T-helper 17 cell (primary cell): ENCODE data around the gene TAX1BP3. TPM values are rescaled to one million over a fixed set of nuclear protein-coding genes. Genes with fewer than 3 reads are reported as not detected.

ENCODE experiments used
- ATAC-seq: fragments of 150-1000 bp; cut with Tn5 transposase; 2 replicates; pipeline ENCODE4 v1.10.0; 2021; ENCODE audit warnings: mild to moderate bottlenecking, moderate library complexity
- DNase-seq, 3 donors: peaks; one replicate each; pipeline versions ENCODE4 v3.0.0 to v3.0.0-alpha.2; 2020 to 2021
- H3K9me3 ChIP-seq: one replicate; pipeline ENCODE4 v1.7.0; 2013; ENCODE audit warnings: low read length, mild to moderate bottlenecking; ENCODE audit not compliant: control insufficient read depth, poor library complexity, severe bottlenecking
- H3K27ac Mint-ChIP-seq: one replicate; pipeline ENCODE4 v1.8.0; 2022; ENCODE audit warnings: mild to moderate bottlenecking, moderate library complexity, mixed read lengths
- H3K27me3 Mint-ChIP-seq: one replicate; pipeline ENCODE4 v1.8.0; 2022; ENCODE audit warnings: mixed read lengths
- H3K36me3 Mint-ChIP-seq: one replicate; pipeline ENCODE4 v1.8.0; 2022; ENCODE audit warnings: low read depth, mixed read lengths
- H3K4me1 Mint-ChIP-seq: one replicate; pipeline ENCODE4 v1.8.0; 2022; ENCODE audit warnings: mild to moderate bottlenecking, mixed read lengths
- H3K4me3 Mint-ChIP-seq: one replicate; pipeline ENCODE4 v1.8.0; 2022; ENCODE audit warnings: mild to moderate bottlenecking, moderate library complexity, mixed read lengths
- total RNA-seq, 4 donors: library from RNA in 2 of 4; stranded (reverse) in 2 of 4; gene quantifications; one replicate each; pipeline ENCODE4 v1.2.3 and lab custom pipeline; 2022 to 2026

TAX1BP3 gene
- total RNA-seq, 2 donors from 2014 or later: 9.1 to 32.9 TPM

GRCh38 chr17:3695129-3695722, 26.8 kb upstream of the TAX1BP3 start:
- Mint-ChIP-seq H3K36me3 (no peaks in the 10 kb centered on the region), H3K4me1 (peaks cover 12% of the 10 kb centered on the region), H3K4me3 (peak overlapping the region; percentile 91), H3K27ac (peak overlapping the region; percentile 43), H3K27me3 (no peaks in the 10 kb centered on the region)
- ATAC-seq (peak; percentile 22), DNase-seq (no peak)
- no peaks in the 10 kb centered on the region for H3K9me3 ChIP-seq

- H3K4me3 Mint-ChIP-seq: peak overlapping the region; percentile 33
- no peaks in the 10 kb centered on the region for H3K27me3 Mint-ChIP-seq
- peak overlapping the region; percentile 43 for H3K27ac Mint-ChIP-seq
- H3K9me3 ChIP-seq: no peaks in the 10 kb centered on the region
- peak; percentile 43 for ATAC-seq
- no peak for DNase-seq
- H3K4me1 Mint-ChIP-seq: peaks cover 12% of the 10 kb centered on the region
- no peaks in the 10 kb centered on the region for H3K36me3 Mint-ChIP-seq
Measured at GRCh38 chr17:3693829-3694231, 25.5 kb upstream of the TAX1BP3 start.

GRCh38 chr17:3693141-3693540, 24.8 kb upstream of the TAX1BP3 start:
- H3K4me1 Mint-ChIP-seq: peaks cover 12% of the 10 kb centered on the region
- ATAC-seq: no peak
- no peaks in the 10 kb centered on the region for H3K9me3 ChIP-seq
- H3K27ac Mint-ChIP-seq: peak overlapping the region; percentile 8
- no peak overlapping the region for H3K4me3 Mint-ChIP-seq
- H3K36me3 Mint-ChIP-seq: no peaks in the 10 kb centered on the region
- no peaks in the 10 kb centered on the region for H3K27me3 Mint-ChIP-seq
- no peak for DNase-seq

- Mint-ChIP-seq H3K36me3 (no peaks in the 10 kb centered on the region), H3K27me3 (no peaks in the 10 kb centered on the region), H3K27ac (no peak overlapping the region), H3K4me3 (peak overlapping the region; percentile 43), H3K4me1 (peaks cover 12% of the 10 kb centered on the region)
- no peaks in the 10 kb centered on the region for H3K9me3 ChIP-seq
- no peak for DNase-seq
- ATAC-seq: no peak
Measured at GRCh38 chr17:3692346-3692745, 24.0 kb upstream of the TAX1BP3 start.

GRCh38 chr17:3691617-3692067, 23.3 kb upstream of the TAX1BP3 start:
- Mint-ChIP-seq H3K4me1 (peaks cover 12% of the 10 kb centered on the region), H3K27ac (no peak overlapping the region), H3K27me3 (no peaks in the 10 kb centered on the region), H3K36me3 (no peaks in the 10 kb centered on the region), H3K4me3 (no peak overlapping the region)
- H3K9me3 ChIP-seq: no peaks in the 10 kb centered on the region
- no peak for ATAC-seq
- DNase-seq: no peak

- Mint-ChIP-seq H3K27ac (no peak overlapping the region), H3K27me3 (no peaks in the 10 kb centered on the region), H3K4me3 (no peak overlapping the region), H3K4me1 (peaks cover 12% of the 10 kb centered on the region), H3K36me3 (no peaks in the 10 kb centered on the region)
- H3K9me3 ChIP-seq: no peaks in the 10 kb centered on the region
- no peak for ATAC-seq
- no peak for DNase-seq
Measured at GRCh38 chr17:3690094-3690715, 21.8 kb upstream of the TAX1BP3 start.

- Mint-ChIP-seq H3K27ac (no peak overlapping the region), H3K4me1 (peaks cover 10% of the 10 kb centered on the region), H3K4me3 (no peak overlapping the region), H3K27me3 (no peaks in the 10 kb centered on the region), H3K36me3 (no peaks in the 10 kb centered on the region)
- no peak for DNase-seq
- H3K9me3 ChIP-seq: no peaks in the 10 kb centered on the region
- ATAC-seq: no peak
Measured at GRCh38 chr17:3689262-3690093, 21.1 kb upstream of the TAX1BP3 start.

GRCh38 chr17:3688852-3689261, 20.5 kb upstream of the TAX1BP3 start:
- ATAC-seq (no peak), DNase-seq (no peak)
- H3K4me3 Mint-ChIP-seq: no peak overlapping the region
- H3K27ac Mint-ChIP-seq: no peak overlapping the region
- no peaks in the 10 kb centered on the region for H3K9me3 ChIP-seq
- H3K27me3 Mint-ChIP-seq: no peaks in the 10 kb centered on the region
- peaks cover 5% of the 10 kb centered on the region for H3K4me1 Mint-ChIP-seq
- H3K36me3 Mint-ChIP-seq: no peaks in the 10 kb centered on the region

- no peaks in the 10 kb centered on the region for H3K9me3 ChIP-seq
- Mint-ChIP-seq H3K4me3 (no peak overlapping the region), H3K4me1 (peaks cover 6% of the 10 kb centered on the region), H3K36me3 (no peaks in the 10 kb centered on the region), H3K27me3 (no peaks in the 10 kb centered on the region), H3K27ac (no peak overlapping the region)
- DNase-seq (no peak), ATAC-seq (no peak)
Measured at GRCh38 chr17:3688027-3688553, 19.7 kb upstream of the TAX1BP3 start.

- no peak for DNase-seq
- H3K36me3 Mint-ChIP-seq: no peaks in the 10 kb centered on the region
Measured at GRCh38 chr17:3685174-3685573, 16.8 kb upstream of the TAX1BP3 start.

GRCh38 chr17:3683054-3683511, 14.7 kb upstream of the TAX1BP3 start:
- no peaks in the 10 kb centered on the region for H3K36me3 Mint-ChIP-seq
- peak in 2 of 3 donors; percentile 36 to 44 for DNase-seq
- ATAC-seq: peak; percentile 95
- H3K4me3 Mint-ChIP-seq: no peak overlapping the region
- no peaks in the 10 kb centered on the region for H3K9me3 ChIP-seq
- H3K27ac Mint-ChIP-seq: peak overlapping the region; percentile 56
- peaks cover 13% of the 10 kb centered on the region for H3K4me1 Mint-ChIP-seq
- no peaks in the 10 kb centered on the region for H3K27me3 Mint-ChIP-seq

More at GRCh38 chr17:3685174-3685573, 16.8 kb upstream of the TAX1BP3 start:
- H3K9me3 ChIP-seq: no peaks in the 10 kb centered on the region
- H3K4me3 Mint-ChIP-seq: no peak overlapping the region
- no peaks in the 10 kb centered on the region for H3K27me3 Mint-ChIP-seq
- peaks cover 17% of the 10 kb centered on the region for H3K4me1 Mint-ChIP-seq
- H3K27ac Mint-ChIP-seq: no peak overlapping the region
- ATAC-seq: no peak

GRCh38 chr17:3682033-3682432, 13.7 kb upstream of the TAX1BP3 start:
- ATAC-seq: no peak
- Mint-ChIP-seq H3K4me3 (no peak overlapping the region), H3K27ac (peak overlapping the region; percentile 75), H3K27me3 (no peaks in the 10 kb centered on the region), H3K36me3 (no peaks in the 10 kb centered on the region), H3K4me1 (peaks cover 13% of the 10 kb centered on the region)
- no peak for DNase-seq
- no peaks in the 10 kb centered on the region for H3K9me3 ChIP-seq

GRCh38 chr17:3681565-3681964, 13.2 kb upstream of the TAX1BP3 start:
- H3K4me1 Mint-ChIP-seq: peaks cover 13% of the 10 kb centered on the region

More at GRCh38 chr17:3681565-3681964, 13.2 kb upstream of the TAX1BP3 start:
- Mint-ChIP-seq H3K4me3 (peak overlapping the region; percentile 41), H3K36me3 (no peaks in the 10 kb centered on the region), H3K27ac (peak overlapping the region; percentile 75), H3K27me3 (no peaks in the 10 kb centered on the region)
- no peak for DNase-seq
- no peak for ATAC-seq
- no peaks in the 10 kb centered on the region for H3K9me3 ChIP-seq
